Measurements from ENCODE around the gene ETS2.

The ETS2 gene

GRCh38 chr21:38774152-38774551 is 31.6 kb upstream of the ETS2 start:
- Histone ChIP-seq H3K4me1 (ENCODE audit: low read length) (no peaks in the 10 kb centered on the region), H3K27me3 (replicated peaks; ENCODE audit: insufficient read depth, low read length) (peaks cover 100% of the 10 kb centered on the region), H4K20me1 (ENCODE audit: insufficient read depth, low read length) (no peaks in the 10 kb centered on the region)

GRCh38 chr21:38774586-38775285 is 31.0 kb upstream of the ETS2 start:
- Histone ChIP-seq H4K20me1 (ENCODE audit: insufficient read depth, low read length) (no peaks in the 10 kb centered on the region), H3K27ac (ENCODE audit: low read length) (no peak overlapping the region), H3K4me1 (ENCODE audit: low read length) (no peaks in the 10 kb centered on the region), H2AFZ (ENCODE audit: low read length) (no peak overlapping the region), H3F3A (ENCODE audit: insufficient read depth, low read length) (no peaks in the 10 kb centered on the region), H3K9ac (ENCODE audit: low read length) (no peak overlapping the region), H3K79me2 (ENCODE audit: low read length) (no peaks in the 10 kb centered on the region), H3K27me3 (replicated peaks; ENCODE audit: insufficient read depth, low read length) (peaks cover 98% of the 10 kb centered on the region), H3K9me2 (replicated peaks; ENCODE audit: insufficient read depth, low read length) (no peaks in the 10 kb centered on the region), H3K4me3 (ENCODE audit: low read length) (no peak overlapping the region), H3K36me3 (replicated peaks; ENCODE audit: insufficient read depth, low read length) (no peaks in the 10 kb centered on the region), H3K9me3 (replicated peaks; ENCODE audit: insufficient read depth, low read length) (no peaks in the 10 kb centered on the region), H3K4me2 (ENCODE audit: low read depth, low read length) (no peak overlapping the region)
- DNase-seq, result no peak
- no peak for TF ChIP-seq CTCF (IDR thresholded peaks at IDR 0.05; ENCODE audit: low read length)
- TF ChIP-seq EZH2 (optimal IDR thresholded peaks at IDR 0.05; ENCODE audit: low read depth, low read length), result no peak
- no peak for TF ChIP-seq EZH2phosphoT487 (IDR thresholded peaks at IDR 0.05; ENCODE audit: low read length)

More at GRCh38 chr21:38774152-38774551, 31.6 kb upstream of the ETS2 start:
- TF ChIP-seq EZH2phosphoT487 (IDR thresholded peaks at IDR 0.05; ENCODE audit: low read length) (no peak), CTCF (IDR thresholded peaks at IDR 0.05; ENCODE audit: low read length) (no peak), EZH2 (optimal IDR thresholded peaks at IDR 0.05; ENCODE audit: low read depth, low read length) (no peak)
- no peak overlapping the region for H3K4me2 ChIP-seq (ENCODE audit: low read depth, low read length)
- no peaks in the 10 kb centered on the region for H3F3A ChIP-seq (ENCODE audit: insufficient read depth, low read length)
- H3K27ac ChIP-seq (ENCODE audit: low read length), result no peak overlapping the region
- no peaks in the 10 kb centered on the region for H3K9me3 ChIP-seq (replicated peaks; ENCODE audit: insufficient read depth, low read length)
- no peak overlapping the region for H3K9ac ChIP-seq (ENCODE audit: low read length)
- H3K36me3 ChIP-seq (replicated peaks; ENCODE audit: insufficient read depth, low read length), result no peaks in the 10 kb centered on the region
- no peaks in the 10 kb centered on the region for H3K9me2 ChIP-seq (replicated peaks; ENCODE audit: insufficient read depth, low read length)
- DNase-seq, result no peak
- no peak overlapping the region for H2AFZ ChIP-seq (ENCODE audit: low read length)
- H3K79me2 ChIP-seq (ENCODE audit: low read length), result no peaks in the 10 kb centered on the region
- H3K4me3 ChIP-seq (ENCODE audit: low read length), result no peak overlapping the region

GRCh38 chr21:38775733-38776132 is 30.0 kb upstream of the ETS2 start:
- H3K27ac ChIP-seq (ENCODE audit: low read length), result no peak overlapping the region
- no peaks in the 10 kb centered on the region for H3K9me2 ChIP-seq (replicated peaks; ENCODE audit: insufficient read depth, low read length)
- H3F3A ChIP-seq (ENCODE audit: insufficient read depth, low read length), result no peaks in the 10 kb centered on the region
- peaks cover 94% of the 10 kb centered on the region for H3K27me3 ChIP-seq (replicated peaks; ENCODE audit: insufficient read depth, low read length)
- no peaks in the 10 kb centered on the region for H3K36me3 ChIP-seq (replicated peaks; ENCODE audit: insufficient read depth, low read length)
- no peak for DNase-seq
- no peak overlapping the region for H3K4me2 ChIP-seq (ENCODE audit: low read depth, low read length)
- no peaks in the 10 kb centered on the region for H3K4me1 ChIP-seq (ENCODE audit: low read length)
- no peaks in the 10 kb centered on the region for H3K9me3 ChIP-seq (replicated peaks; ENCODE audit: insufficient read depth, low read length)
- no peak overlapping the region for H3K9ac ChIP-seq (ENCODE audit: low read length)
- no peak for TF ChIP-seq CTCF (IDR thresholded peaks at IDR 0.05; ENCODE audit: low read length)
- TF ChIP-seq EZH2 (optimal IDR thresholded peaks at IDR 0.05; ENCODE audit: low read depth, low read length), result no peak
- TF ChIP-seq EZH2phosphoT487 (IDR thresholded peaks at IDR 0.05; ENCODE audit: low read length), result no peak
- H2AFZ ChIP-seq (ENCODE audit: low read length), result no peak overlapping the region
- no peaks in the 10 kb centered on the region for H3K79me2 ChIP-seq (ENCODE audit: low read length)
- no peaks in the 10 kb centered on the region for H4K20me1 ChIP-seq (ENCODE audit: insufficient read depth, low read length)
- H3K4me3 ChIP-seq (ENCODE audit: low read length), result no peak overlapping the region
